Lower leg skin (tissue), 4 donors: ENCODE data around the gene BTBD16. TPM values are rescaled to one million over a fixed set of nuclear protein-coding genes. Genes with fewer than 3 reads are reported as not detected.

Experiments
- DNase-seq, 2 donors: peaks; one replicate each; pipeline ENCODE4 v3.0.0-alpha.2; 2019; ENCODE audit warnings: low spot score in 2 of 2
- H3K4me3 ChIP-seq: fragments of 200-600 bp; sonication (generic); 2 replicates; pipeline ENCODE4 v1.5.1; 2017; ENCODE audit warnings: mild to moderate bottlenecking, low read depth; ENCODE audit not compliant: poor library complexity, severe bottlenecking
- CTCF ChIP-seq, 3 donors: fragments of 450-650 bp; IDR thresholded peaks; one replicate each; pipeline ENCODE4 v1.5.1; 2016; ENCODE audit warnings: antibody characterized with exemption in 3 of 3, mild to moderate bottlenecking in 3 of 3, moderate library complexity in 2 of 3
- POLR2A ChIP-seq, 2 donors: fragments of 450-650 bp; IDR thresholded peaks; one replicate each; pipeline ENCODE4 v1.6.1; 2016 to 2017; ENCODE audit warnings: antibody characterized with exemption in 2 of 2, mild to moderate bottlenecking in 1 of 2, moderate library complexity in 1 of 2
- WGBS, 2 donors: methylation state at CpG; one replicate each; pipeline ENCODE4 v1.1.5; 2018; 5-methylcytosine and 5-hydroxymethylcytosine counted together
- intact Hi-C: fragments of 100-400 bp; cut with DNase I; formaldehyde crosslinking; loops from one replicate; pipeline ENCODE4 v1.15.0; 2023; ENCODE audit warnings: low total_unique reads
- total RNA-seq, 4 donors: library from RNA; depleted of rRNA; stranded (reverse); fragments of >200 nt; gene quantifications; one replicate each; pipeline ENCODE4 v1.1.0, GENCODE V29; 2016

Gene BTBD16
- total RNA-seq, 4 donors from 2014 or later, result 2.7 to 16.4 (median 9.0) TPM

- WGBS, 2 donors, result 0% methylated on average over 2 to 59 of the region's 89 CpGs
- H3K4me3 ChIP-seq, result peak overlapping the region; percentile 85
- DNase-seq, result peak; percentile 38 to 90
- TF ChIP-seq POLR2A (IDR thresholded peaks at IDR 0.05) (no peak), CTCF (IDR thresholded peaks at IDR 0.05) (no peak)
- intact Hi-C loops, result loop anchor here (10.0 kb wide), 1 partner anchor 230 kb away; no protein-coding TSS in a partner anchor
These were observed 104.0 kb downstream of the BTBD16 start for GRCh38 chr10:122374859-122375678.

GRCh38 chr10:122375679-122376160 is 104.6 kb downstream of the BTBD16 start:
- no peak for TF ChIP-seq POLR2A (IDR thresholded peaks at IDR 0.05)
- no peak for TF ChIP-seq CTCF (IDR thresholded peaks at IDR 0.05)
- intact Hi-C loops, result loop anchor here (10.0 kb wide), 1 partner anchor 231 kb away; no protein-coding TSS in a partner anchor
- DNase-seq, result no peak
- WGBS, 2 donors, result 2 to 5% methylated on average over 7 of the region's 7 CpGs
- peak overlapping the region; percentile 85 for H3K4me3 ChIP-seq

- intact Hi-C loops, result loop anchor here (10.0 kb wide), 1 partner anchor 232 kb away; no protein-coding TSS in a partner anchor
- no peak overlapping the region for H3K4me3 ChIP-seq
- TF ChIP-seq POLR2A (IDR thresholded peaks at IDR 0.05) (no peak), CTCF (IDR thresholded peaks at IDR 0.05) (no peak)
- WGBS, 2 donors, result 47 to 60% methylated on average over 11 of the region's 11 CpGs
- no peak for DNase-seq
These were observed 105.4 kb downstream of the BTBD16 start for GRCh38 chr10:122376364-122376961.

- TF ChIP-seq CTCF (IDR thresholded peaks at IDR 0.05), result no peak
- no peak for TF ChIP-seq POLR2A (IDR thresholded peaks at IDR 0.05)
- intact Hi-C loops, result loop anchor here (10.0 kb wide), 1 partner anchor 234 kb away; no protein-coding TSS in a partner anchor
- H3K4me3 ChIP-seq, result no peak overlapping the region
- 84 to 91% methylated on average over 5 of the region's 5 CpGs for WGBS, 2 donors
- DNase-seq, result no peak
These were observed 107.9 kb downstream of the BTBD16 start for GRCh38 chr10:122379041-122379440.

GRCh38 chr10:122379537-122379936 is 108.4 kb downstream of the BTBD16 start:
- TF ChIP-seq CTCF (IDR thresholded peaks at IDR 0.05), result no peak
- no peak for TF ChIP-seq POLR2A (IDR thresholded peaks at IDR 0.05)
- 86 to 100% methylated on average over 2 of the region's 2 CpGs for WGBS, 2 donors

More at GRCh38 chr10:122379537-122379936, 108.4 kb downstream of the BTBD16 start:
- intact Hi-C loops, result loop anchor here (10.0 kb wide), 1 partner anchor 235 kb away; no protein-coding TSS in a partner anchor
- no peak overlapping the region for H3K4me3 ChIP-seq
- DNase-seq, result no peak
